GM19372 (cell line): ENCODE results near the gene NAALADL1.

Experiments
- ATAC-seq: cut with Tn5 transposase; IDR thresholded peaks from one replicate; pipeline ENCODE4 v1.9.1; 2021; ENCODE audit warnings: mild to moderate bottlenecking, low read depth, moderate library complexity; ENCODE audit not compliant: unreplicated experiment

Gene NAALADL1, protein sequence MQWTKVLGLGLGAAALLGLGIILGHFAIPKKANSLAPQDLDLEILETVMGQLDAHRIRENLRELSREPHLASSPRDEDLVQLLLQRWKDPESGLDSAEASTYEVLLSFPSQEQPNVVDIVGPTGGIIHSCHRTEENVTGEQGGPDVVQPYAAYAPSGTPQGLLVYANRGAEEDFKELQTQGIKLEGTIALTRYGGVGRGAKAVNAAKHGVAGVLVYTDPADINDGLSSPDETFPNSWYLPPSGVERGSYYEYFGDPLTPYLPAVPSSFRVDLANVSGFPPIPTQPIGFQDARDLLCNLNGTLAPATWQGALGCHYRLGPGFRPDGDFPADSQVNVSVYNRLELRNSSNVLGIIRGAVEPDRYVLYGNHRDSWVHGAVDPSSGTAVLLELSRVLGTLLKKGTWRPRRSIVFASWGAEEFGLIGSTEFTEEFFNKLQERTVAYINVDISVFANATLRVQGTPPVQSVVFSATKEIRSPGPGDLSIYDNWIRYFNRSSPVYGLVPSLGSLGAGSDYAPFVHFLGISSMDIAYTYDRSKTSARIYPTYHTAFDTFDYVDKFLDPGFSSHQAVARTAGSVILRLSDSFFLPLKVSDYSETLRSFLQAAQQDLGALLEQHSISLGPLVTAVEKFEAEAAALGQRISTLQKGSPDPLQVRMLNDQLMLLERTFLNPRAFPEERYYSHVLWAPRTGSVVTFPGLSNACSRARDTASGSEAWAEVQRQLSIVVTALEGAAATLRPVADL

GRCh38 chr11:65058419-65059054 is at the start of gene NAALADL1:
NAALADL1 (minus strand) TSS chr11:65058553; CDS start chr11:65058521, 32 bp downstream.
- no peak for ATAC-seq

DNA sequence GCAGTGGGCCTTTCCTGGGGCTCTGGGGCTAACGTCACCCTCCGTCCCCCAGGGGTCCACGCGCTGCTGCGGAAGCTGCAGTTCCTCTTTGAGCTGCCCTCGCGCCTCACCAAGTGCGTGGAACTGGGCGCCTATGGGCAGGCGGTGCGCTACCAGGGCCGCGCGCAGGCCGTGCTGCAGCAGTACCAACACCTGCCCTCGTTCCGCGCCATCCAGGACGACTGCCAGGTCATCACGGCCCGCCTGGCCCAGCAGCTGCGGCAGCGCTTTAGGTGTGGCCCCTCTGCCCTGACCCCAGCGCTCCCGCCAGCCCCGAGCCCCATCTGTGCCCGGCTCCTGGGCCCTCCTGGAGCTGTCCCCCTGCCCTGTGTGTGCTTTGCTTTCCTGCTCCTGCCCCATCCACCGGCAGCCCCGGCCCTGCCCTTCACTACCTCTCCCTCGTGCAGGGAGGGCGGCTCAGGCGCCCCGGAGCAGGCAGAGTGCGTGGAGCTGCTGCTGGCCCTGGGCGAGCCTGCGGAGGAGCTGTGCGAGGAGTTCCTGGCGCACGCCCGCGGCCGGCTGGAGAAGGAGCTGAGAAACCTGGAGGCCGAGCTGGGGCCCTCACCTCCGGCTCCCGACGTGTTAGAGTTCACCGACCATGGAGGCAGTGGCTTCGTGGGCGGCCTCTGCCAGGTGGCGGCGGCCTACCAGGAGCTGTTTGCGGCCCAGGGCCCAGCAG is 49.6 kb upstream of the NAALADL1 start:
- ATAC-seq, result no peak

- no peak for ATAC-seq
Measured at GRCh38 chr11:65107078-65107477, 48.7 kb upstream of the NAALADL1 start.

- no peak for ATAC-seq
Measured at GRCh38 chr11:65104628-65105027, 46.3 kb upstream of the NAALADL1 start.

DNA sequence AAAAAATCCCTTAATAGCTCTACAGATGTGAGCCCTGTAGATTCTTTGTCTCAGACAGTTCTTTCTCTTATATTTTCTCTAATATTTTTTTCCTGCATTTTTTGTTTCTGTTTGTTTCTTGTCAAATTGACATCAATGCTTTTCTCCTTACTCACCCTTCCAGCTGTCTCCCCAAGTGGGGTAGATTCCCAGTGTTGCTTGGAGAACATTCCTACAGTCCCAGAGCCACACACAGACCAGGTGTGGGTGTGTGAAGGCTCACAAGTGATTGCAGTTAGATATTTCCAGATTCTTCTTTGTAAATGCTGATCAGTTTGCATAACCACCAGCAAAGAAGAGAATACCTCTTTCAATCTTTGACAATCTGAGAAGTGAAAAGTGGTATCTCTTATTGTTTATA is 45.1 kb upstream of the NAALADL1 start:
- no peak for ATAC-seq

- ATAC-seq, result no peak
Measured at GRCh38 chr11:65102142-65103095, 44.1 kb upstream of the NAALADL1 start.

- no peak for ATAC-seq
Measured at GRCh38 chr11:65100674-65101350, 42.5 kb upstream of the NAALADL1 start.

DNA sequence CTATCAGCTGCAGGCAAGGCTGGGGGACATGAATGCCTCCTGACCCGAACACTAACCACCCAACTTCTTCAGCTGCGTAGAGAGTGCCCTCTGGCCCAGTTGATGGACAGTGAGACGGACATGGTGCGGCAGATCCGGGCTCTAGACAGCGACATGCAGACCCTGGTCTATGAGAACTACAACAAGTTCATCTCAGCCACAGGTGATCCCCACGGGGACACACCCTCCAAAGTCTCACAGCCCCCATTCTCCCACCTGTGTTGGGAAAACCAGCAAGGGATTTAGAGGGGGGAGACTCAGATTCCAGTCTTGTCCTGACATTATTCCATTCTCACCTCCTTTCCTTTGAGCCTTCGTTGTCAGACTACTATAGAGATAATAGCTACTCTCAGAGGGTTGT is 38.6 kb upstream of the NAALADL1 start:
- ATAC-seq, result no peak

DNA sequence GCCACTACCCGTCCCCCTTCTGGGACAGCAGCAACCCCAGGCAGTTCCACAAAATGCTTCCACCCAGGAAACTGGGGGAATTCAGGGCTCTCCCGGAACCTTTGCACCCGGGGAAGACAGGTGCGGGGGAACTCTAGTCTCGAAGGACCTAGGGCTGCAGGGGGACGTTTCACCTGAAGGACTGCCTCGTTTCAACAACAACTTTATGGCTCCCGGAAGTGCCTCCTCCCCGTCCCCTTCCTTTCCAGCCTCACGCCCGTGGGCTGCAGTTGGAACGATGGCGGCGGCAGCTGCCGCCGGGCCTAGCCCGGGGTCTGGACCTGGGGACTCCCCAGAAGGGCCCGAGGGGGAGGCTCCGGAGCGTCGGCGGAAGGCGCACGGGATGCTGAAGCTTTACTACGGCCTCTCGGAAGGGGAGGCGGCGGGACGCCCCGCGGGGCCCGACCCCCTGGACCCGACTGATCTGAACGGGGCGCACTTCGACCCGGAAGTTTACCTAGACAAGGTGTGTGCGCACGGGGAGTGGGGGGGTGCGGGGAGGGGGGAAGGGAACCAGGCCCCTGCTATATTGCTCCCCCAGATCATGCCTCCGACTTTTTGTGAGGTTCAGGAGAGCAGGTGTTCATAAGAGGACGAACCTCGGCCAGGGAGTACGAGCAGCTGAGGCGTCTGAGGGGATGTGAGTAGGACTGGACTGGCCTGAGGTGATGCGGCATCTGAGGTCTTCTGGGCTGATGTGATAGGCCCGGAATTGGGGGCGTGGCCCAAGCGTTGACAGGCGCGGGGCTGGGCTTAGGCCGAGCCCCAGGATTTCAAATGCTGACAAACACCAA is 37.8 kb upstream of the NAALADL1 start, which contains the start of gene VPS51:
Gene VPS51 (plus strand): TSS at position 241 of the 833 bp plus-strand sequence. CDS start 37 bp downstream, at position 278.
- peak; percentile 87 for ATAC-seq

DNA sequence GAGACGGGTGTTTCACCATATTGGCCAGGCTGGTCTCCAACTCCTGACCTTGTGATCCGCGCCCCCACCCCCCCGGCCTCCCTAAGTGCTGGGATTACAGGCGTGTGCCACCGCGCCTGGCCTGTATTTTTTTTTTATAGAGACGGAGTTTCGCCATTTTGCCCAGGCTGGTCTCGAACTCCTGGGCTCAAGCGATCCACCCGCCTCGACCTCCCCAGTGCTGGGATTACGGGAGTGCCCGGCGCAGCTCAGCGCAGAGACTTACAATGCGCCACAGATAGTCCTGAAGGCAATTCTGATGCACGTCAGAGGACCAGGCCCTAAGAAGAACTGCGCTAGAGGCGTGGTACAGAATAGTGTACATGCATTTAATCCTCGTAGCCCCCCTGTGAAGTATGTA is 37.1 kb upstream of the NAALADL1 start:
- ATAC-seq, result no peak

GRCh38 chr11:65090628-65091027 is 32.3 kb upstream of the NAALADL1 start:
- no peak for ATAC-seq

DNA sequence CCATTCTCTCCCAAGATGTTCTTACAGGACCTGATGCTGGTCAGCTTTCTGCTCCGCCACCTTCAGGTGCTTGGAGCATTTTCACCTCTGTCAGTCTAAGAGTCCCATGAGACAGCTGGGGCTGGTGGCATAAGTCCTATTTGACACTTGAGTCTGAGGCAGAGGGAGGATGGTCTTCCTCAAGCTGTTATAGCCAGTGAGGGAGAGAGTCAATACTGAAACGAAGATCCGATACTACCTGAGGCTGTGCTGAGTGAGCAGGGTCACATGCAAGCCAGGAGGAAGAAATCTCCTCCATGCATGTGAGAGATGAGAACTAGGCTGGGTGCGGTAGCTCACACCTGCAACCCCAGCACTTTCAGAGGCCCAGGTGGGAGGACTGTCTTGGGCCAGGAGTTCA is 31.3 kb upstream of the NAALADL1 start:
- no peak for ATAC-seq

DNA sequence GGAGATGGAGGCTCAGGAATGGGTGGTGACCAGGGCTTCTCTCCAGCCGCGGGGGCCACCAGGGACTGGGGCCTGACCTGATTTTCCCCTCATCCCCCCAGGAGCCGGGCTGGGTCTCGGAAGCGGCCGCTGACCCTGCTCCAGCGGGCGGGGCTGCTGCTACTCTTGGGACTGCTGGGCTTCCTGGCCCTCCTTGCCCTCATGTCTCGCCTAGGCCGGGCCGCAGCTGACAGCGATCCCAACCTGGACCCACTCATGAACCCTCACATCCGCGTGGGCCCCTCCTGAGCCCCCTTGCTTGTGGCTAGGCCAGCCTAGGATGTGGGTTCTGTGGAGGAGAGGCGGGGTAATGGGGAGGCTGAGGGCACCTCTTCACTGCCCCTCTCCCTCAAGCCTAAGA is 29.5 kb upstream of the NAALADL1 start:
- no peak for ATAC-seq

DNA sequence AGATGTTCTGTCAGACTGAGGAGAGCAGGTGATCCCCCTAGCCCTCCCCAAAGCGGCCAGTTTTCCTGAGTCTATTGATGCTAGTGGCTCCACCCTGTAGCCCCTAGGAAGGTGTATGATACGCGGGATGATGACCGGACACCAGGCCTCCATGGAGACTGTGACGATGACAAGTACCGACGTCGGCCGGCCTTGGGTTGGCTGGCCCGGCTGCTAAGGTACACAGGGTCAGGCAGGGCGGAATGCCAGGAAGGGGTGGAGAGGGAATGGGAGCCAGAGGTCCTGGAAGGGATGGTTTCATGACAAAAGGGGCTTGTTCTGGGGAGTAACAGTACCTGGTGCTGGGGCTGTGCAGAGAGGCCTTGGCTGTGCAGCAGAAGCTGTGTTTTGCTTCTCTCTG is 28.9 kb upstream of the NAALADL1 start:
- no peak for ATAC-seq

- ATAC-seq, result no peak
Measured at GRCh38 chr11:65086809-65087208, 28.5 kb upstream of the NAALADL1 start.

GRCh38 chr11:65085446-65085845 is 27.1 kb upstream of the NAALADL1 start:
- no peak for ATAC-seq

- no peak for ATAC-seq
Measured at GRCh38 chr11:65084598-65085375, 26.4 kb upstream of the NAALADL1 start.
